DMS79 treated with DMSO at 0.1 percent for 48 hours (cell line): ENCODE results near the gene AP3S1.

ENCODE experiments used
- DNase-seq: peaks from one replicate; lab custom pipeline; 2025; lab: John Stamatoyannopoulos, UW

AP3S1 gene

DNA sequence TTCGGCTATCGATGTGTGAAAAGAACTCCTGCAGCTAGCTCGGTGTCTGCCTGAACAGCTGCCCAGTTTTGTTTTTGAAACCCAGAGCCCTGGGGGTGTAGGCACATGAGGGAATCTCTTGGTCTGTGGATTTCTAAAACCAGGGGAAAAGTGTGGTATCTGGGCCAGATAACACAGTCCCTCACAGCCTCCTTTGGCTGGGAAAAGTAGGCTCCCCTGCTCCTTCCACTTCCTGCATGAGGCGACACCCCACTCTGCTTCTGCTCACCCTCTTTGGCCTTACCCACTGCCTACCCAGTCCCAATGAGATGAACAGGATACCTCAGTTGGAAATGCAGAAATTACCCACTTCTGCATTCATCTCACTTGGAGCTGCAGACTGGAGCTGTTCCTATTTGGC is 15.8 kb upstream of the AP3S1 start:
- DNase-seq, result no peak

DNA sequence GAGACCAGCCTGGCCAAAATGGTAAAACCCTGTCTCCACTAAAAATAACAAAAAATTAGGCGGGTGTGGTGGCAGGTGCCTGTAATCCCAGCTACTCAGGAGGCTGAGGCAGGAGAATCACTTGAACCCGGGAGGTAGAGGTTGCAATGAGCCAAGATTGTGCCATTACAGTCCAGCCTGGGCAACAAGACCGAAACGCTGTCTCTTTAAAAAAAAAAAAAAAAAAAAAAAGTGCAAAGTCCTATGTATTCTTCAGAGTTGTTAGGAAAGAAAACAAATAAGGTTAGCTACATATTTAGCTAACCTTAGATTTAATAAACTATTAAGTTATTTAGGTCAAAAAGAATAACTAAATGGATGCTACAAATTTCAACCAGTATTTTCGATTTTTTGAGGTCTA is 11.8 kb upstream of the AP3S1 start:
- DNase-seq, result no peak

DNA sequence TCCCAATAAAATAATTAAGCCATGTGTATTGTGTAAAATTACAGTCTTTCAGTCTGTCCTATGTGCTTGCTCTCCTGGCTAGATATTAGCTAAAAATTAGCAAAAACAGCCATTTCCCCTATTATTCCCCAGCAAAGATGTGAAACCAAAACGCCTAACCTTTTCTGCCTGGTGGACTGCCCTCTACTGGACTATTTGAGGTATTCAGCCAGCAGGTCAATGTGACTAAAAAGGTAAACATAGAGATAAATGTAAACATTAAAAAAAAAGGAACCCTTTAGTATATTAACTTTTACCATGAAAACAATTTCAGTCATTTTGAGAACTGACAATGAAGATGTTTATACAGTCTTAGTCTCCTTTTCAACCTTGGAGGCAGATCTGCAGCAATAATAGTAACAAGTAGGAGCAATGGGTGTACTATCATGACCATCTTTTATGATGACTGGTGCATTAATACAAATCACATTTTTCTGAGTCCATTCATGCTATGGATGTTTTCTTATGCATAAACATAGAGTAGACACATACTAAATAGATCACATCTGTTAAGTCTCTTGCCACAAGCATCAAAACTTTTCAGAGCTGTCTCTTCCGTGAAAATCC is 10.5 kb upstream of the AP3S1 start:
- no peak for DNase-seq

DNA sequence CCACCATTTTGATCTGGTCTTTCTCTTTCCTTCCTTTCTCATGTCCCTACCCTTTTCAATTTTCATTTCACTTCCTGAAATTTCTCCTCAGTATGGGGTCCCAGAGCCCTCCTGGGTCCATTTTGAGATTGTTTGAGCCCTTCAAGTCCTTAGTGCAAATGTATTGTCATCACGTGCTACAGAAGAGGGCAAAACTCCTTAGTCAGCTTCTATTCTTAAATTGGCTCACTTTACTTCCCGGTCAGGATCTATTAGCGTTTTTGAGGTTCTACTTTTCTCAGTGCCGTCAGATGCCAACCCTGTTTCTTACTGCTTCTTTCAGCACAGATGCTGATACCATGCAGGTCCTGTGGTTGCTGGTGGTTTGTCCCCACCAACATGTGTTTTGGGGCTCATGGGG is 6.3 kb upstream of the AP3S1 start:
- DNase-seq, result no peak

DNA sequence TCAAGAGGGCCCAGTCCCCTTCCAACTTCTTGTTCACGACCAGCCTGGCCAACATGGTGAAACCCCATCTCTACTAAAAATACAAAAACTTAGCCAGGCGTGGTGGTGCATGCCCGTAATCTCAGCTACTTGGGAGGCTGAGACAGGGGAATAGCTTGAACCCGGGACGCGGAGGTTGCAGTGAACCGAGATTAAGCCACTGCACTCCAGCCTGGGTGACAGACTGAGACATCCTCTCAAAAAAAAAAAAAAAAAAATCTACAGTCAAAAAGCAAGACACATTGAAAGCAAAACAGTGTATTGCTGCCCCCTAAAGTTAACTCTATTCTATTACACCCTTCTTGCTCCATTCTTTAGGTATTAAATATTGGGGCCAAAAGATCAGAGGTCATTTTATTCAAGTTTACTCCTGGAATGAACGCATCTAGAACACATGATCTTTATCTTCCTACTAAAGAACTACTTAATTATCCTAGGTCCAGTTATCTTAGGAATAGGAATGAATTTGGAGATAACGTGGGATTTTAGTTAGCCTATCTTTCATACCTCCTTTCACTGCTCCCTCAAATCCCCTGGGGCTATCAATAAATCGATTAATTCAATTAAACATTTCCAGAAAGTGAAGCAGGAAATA is 2.7 kb upstream of the AP3S1 start:
- peak; percentile 26 for DNase-seq

DNA sequence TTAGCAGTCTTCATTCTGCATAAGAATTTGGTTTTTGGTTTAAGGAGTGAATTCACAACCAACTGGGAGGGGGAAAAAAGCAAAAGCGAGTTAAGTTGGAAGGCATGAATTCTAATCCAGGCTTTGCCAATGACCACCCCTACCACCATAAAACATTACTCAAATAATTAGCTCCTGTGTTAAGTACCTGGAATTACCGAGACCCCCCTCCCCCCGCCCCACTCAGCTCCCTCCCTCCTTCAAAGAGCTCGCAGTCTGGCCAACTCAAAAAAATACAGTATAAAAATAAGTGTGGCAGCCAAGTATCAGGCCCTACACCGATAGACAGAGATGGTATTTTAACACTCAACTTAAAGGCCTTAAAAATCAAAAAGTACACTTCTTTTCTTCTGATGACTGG is 862 bp upstream of the AP3S1 start:
- no peak for DNase-seq

DNA sequence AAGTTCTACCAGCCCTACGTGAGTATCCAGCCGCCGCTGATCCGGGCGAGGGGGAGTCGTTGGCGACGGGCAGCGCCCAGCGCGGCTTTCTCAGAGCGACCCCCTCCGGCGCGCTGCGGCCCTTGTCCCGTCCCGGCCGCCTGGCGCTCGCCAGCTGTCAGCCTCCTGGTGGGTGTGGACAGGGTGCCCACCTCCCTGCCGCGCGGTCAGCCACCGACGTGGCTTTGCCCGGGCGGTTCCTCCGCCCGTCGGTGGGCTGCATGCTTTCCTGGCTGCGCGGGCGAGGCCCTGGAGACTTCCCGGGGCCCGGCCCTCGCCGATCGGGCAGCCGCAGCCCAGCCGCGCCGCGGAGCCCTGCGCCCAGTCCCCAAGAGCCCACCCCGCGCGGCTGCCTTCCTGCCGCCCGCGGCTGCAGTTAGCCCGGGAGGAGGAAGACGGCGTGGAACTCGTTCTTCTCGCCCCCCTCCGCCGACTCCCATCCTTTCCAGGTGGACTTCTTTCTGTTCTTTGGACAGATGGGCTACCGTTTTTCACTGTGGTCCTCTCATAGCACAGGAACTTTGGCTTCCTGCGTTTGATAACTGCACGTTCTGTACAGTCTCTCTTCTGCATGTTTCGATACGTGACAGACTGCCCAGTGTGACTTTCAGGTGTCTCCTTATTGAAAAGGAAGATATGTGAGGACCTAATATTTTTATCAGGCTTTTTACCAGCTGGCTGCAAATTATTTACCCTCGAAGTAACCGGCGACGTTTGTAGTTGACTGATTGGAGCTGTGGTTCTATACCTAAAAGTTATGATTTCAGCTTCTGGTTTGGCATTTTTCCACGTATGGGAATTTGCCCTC is 577 bp downstream of the AP3S1 start:
- DNase-seq, result peak; percentile 24

DNA sequence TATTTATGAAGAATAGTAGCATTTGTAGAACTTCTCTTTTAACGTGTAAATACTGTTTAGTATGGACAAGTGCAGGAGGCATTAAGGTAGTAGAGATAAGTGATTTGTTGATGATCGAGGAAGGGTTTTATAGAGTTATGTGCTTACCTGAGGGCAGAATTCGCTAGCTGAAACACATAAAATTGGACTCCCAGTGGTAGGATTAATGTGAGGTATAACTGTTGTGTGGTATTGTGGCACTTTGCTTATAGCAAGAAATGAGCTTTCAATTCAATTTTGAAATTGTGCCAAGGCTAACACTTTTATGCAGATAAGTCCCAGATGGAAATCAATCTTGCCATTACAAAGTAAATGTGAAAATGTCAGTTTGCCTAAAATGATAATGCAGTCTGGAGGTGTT is 1.2 kb downstream of the AP3S1 start:
- DNase-seq, result no peak

DNA sequence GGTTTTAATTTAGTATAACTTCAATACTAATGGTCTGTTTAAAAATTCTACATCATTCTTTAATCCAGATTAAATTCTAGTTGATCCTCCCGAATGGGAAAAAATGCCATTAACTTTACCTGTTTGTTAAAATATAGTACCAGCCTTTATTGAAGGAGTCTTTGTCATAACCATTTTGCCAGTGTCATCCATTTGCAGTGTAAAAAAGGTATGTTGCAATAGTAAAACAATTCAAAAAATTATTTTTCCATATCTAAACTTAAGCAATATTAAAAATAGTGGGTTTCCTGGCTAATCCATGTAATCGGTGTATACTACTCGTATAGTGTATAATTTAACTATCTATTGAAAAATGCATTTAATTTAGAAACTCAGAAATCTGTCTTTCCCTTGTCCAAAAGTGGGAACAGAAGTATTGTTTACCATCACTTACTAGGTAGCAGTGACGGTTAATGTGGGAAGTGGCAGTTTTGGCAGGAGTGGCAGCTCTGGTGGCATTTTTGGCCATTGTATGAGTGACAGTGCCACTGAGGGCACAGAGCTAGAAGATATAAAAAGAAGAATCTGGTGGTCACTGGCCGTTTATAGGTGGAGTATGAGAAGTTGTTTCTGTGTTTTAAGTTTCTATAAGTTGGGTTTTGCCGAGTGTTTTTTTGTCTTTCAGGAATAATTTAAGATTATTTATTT is 1.9 kb downstream of the AP3S1 start:
- no peak for DNase-seq

DNA sequence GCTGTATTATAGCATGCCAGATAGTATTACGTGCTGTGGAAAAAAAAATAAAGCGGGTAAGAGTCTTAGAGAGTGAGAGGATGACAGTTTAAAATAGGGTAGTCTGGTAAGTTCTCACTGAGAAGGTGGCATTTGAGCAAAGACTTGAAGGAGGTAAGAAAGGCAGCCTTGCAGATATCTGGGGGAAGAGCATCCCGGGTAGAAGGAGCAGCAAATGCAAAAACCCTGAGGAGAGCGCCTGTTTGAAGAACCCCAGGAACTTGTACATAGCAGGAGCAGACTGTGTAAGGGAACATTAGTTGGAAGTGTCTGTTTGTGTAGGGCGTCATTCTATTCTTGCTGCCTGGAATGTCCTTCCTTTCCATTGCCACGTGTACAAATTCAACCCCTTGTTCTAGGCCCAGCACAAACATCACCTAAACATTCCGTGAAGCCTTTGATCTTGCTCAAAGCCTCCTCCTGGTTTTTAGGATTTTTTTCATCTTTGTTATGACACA is 2.6 kb downstream of the AP3S1 start:
- no peak for DNase-seq

DNA sequence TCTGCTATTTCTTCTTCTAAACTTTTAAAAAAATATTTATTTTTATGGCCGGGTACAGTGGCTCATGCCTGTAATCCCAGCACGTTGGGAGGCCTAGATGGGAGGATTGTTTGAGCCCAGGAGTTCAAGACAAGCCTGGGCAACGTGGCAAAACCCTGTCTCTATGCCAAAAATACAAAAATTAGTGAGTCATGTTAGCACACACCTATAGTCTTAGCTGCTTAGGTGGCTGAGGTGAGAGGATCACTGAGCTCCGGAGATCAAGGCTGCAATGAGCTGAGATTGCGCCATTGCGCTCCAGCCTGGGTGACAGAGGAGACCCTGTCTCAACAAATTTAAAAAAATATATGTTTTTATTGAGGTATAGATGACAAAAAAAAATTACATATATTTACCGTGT is 5.6 kb downstream of the AP3S1 start:
- no peak for DNase-seq

DNA sequence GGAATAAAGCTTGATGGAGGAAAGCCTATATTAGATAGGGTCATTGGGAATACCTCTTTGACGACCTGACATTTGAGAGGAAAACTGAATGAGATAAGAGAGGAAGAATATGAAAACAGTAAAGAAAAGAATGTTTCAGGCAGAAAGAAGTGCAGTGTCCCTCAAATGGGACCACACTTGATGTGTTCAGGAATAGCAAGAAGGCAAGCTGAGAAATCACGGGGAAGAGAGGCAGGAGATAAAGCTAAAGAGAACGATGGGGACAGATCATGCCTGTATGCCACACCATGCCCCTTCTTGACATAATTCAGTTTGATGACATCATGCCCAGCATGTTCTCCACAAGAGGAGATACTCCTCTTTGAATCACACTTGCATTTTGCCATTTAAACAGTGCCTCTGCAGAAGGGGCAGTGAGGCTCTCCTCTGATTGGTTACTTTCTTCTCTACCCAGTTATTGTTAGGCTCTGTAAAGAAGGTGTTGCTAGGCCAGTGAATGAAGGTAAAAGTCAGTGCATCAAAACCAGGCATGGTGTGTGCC is 7.6 kb downstream of the AP3S1 start:
- DNase-seq, result no peak

DNA sequence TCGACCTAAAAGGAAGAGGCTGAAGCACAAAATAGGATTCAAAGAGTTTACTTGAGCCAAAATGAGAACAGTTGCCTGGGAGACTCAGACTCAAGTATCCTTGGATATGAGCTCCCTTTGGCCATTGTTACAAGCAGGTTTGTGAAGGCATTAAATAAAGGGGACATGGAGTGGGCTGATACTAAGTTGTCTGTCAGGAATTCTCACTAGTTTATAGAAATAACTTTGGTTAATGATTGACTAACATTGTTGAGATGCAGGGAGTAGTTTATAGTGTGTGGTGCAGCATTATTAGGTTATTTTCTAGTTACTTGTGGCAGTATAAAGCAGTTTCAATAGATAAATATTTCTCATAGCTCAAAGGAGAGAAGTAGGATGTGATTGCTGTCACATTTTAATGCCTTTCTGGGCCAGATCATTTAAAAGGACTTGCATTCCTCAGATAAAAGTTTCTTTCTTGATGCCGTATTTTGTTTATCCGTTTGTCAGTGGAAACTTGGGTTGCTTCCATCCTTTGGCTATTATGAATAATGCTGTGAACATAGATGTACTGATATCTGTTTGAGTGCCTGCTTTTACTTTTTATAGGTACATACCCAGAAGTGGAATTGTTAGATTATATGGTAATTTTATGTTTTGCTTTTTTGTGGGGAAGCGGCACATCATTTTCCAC is 9.1 kb downstream of the AP3S1 start:
- no peak for DNase-seq

DNA sequence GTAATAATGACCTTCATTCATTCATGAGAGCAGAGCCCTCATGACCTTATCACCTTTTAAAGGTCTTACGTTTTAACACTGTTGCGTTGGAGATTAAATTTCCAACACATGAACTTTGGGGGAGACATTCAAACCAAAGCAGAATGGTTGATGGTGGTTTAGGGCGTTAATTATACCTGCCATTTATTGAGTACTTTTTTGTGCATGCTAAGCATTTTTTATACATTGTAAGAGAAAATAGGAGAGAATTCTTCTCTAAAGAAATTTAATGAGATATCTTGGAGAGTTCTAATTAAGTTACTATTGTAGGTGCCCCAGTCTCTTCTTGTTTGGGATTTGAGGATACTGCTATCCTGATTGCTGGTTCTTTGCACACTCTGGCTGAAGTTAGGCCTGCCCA is 12.4 kb downstream of the AP3S1 start:
- DNase-seq, result no peak

DNA sequence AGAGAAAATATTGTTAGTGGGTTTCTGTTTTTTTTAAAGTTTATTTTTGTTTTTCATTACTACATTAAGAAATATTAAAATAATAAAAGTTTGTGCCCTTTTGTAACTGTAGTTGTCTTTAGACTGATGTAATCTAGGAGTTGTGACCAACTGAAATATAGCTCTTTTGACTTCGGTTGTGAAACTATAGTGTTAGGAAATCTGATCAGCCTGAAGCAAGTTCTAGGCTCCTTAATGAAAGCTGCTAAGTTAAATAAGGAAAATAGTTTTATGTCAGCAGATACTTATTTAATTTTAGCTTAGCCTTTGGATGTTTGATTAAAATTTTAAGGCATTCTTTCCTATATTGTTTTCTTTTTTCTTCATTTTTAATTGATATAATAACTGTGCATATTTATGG is 14.2 kb downstream of the AP3S1 start:
- DNase-seq, result no peak

DNA sequence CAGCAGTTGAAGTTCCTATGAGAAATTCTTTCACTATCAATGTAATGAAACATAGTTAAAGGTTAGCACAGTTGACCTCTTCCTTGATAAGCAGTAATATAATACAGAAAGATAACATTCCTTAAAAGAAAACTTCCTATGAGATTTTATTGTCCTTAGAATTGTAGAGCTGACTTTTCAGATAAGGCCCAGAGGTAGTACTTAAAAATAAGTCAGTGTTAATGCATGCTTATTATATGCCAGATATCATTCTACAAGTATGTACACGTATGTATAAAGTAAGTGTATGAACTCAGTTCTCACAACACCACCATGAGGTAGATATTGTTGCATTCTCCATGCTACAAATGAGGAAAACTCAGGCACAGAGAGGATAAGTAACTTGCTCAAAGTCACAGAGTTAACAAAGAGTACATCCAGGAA is 15.3 kb downstream of the AP3S1 start:
- DNase-seq, result no peak

DNA sequence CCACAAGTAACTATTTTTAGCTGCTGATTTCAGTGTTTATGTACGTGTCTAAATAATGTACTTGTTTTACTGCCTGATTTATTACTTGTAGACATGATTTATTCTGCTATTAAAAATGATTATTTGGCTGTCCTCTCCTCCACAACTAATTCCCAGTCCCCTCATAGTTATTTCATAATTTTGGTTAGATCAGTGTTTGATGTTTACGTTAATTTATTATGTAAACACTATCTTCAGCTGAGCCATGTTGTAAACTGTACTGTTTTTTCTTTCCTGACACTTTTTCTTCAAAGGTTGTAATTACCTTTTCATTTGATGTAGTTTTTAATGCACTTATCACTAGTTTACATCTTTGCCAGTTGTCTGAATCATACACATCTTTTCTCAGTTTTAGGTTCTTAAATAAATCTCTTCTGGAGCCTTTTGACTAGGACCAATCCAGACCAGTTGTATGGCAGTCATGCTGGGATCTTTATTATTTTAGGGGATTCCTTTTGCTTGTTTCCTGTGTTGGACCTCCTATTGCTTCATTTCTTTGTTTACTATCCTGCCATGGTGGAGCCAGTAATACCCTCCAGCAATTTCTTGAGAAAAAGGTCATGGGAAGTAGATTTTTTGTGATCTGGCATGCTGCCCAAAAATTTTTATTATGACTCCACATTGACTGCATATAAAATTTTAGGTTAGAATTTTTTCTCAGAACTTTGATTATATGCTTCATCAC is 16.1 kb downstream of the AP3S1 start:
- DNase-seq, result no peak

DNA sequence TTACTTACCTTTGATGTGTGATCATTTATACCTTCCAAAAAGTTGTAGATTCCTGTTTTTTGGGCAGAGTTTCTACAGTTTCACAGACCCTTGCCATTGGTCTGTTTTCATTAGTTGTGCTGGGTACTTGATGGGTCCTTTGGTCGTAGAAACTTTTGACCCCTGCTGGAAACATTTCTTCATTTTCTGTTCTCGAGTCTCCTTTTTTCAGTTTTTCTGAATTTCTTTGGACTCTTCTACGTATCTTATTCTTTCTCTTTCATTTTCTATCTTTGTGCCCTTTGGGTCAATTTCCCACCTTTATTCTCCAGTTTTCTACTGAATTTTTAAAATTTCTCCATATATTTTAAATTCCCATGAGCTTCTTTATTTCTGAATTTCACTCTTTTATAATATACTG is 16.7 kb downstream of the AP3S1 start:
- no peak for DNase-seq

DNA sequence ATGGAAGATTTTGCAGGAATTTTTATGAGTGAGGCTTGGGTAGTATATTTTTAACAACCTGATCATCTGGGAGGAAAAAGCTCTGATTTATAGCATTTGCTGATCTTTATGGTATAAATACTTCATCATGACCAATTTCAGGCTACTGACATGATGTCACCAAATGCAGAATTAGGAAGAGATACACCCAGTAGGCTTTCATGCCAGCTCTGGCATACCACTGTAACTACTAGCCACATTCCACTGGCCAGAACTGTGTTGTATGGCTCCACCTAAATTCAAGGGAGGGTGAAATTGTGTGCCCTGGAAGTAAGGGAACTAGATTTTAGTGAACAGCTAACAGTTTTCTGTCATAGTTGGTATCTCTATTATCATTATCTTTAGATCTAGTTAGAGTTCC is 17.6 kb downstream of the AP3S1 start:
- no peak for DNase-seq

DNA sequence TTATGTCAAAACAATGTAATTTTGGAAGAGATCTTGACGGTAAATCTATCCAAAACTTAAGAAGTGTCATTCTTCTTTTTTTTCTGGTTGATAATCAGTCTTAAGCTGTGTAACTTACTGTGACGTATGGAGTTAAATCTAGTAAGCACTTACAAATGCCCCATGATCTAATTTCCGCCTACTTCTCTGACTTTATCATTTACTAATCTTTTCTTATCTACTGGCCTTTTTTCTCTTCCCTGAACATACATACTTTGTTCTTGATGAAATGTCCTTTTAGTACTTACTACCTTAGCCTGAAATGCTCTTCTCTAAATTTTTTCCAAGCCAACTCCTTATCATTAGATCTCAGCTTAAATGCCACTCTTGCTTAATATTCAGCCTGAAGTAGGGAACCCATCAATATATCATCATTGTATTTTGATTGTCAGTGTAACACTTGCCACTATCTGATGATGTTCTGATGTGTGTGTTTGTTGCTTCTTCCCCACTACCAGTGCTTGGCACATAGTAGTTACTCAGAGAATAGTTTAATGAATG is 27.6 kb downstream of the AP3S1 start:
- DNase-seq, result no peak

DNA sequence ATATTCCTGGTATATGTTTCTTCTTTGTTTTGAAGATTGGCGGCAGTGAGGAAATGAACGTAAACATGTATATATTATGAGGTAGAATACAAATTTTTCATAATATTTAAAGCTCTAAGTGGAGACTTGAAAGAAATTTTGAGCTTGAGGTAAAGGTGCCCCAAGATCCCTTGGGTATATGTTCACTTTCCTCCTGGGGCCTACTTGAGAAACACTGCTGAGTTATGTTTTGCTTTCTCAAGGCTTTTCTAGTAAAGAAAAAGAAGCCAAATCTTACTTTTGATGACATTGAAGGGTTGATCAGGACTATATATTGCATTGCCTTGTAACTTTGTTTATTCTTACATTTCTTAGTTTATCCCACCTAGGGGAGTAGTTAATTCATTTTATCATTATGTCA is 30.7 kb downstream of the AP3S1 start:
- no peak for DNase-seq
